H1 (cell line): ENCODE data around the gene TP53BP1. TPM values are rescaled to one million over a fixed set of nuclear protein-coding genes. Genes with fewer than 3 reads are reported as not detected.

Experiments used
- CTCF ChIA-PET: fragments of 300-600 bp; sonication (Branson Sonifier 250); formaldehyde crosslinking; loops from one replicate; lab custom pipeline; 2021; ENCODE audit not compliant: partially characterized antibody; lab: Charles Lee
- POLR2A ChIA-PET: fragments of 300-600 bp; sonication (Branson Sonifier 250); formaldehyde crosslinking; loops from one replicate; lab custom pipeline; 2021; ENCODE audit warnings: inconsistent platforms; ENCODE audit not compliant: partially characterized antibody; lab: Charles Lee
- DNase-seq, 2 experiments: peaks; one replicate each; pipeline versions ENCODE4 v3.0.0 to v3.0.0-alpha.2; 2010 to 2022; ENCODE audit warnings: low spot score in 2 of 2, low read depth in 1 of 2, mixed read lengths in 1 of 2
- FAIRE-seq: peaks from 2 replicates; lab custom pipeline; 2011; peaks lifted over from hg19 to GRCh38; lab: Jason Lieb, UNC
- H2AFZ ChIP-seq: 2 replicates; pipeline ENCODE4 v1.8.1; 2012; ENCODE audit warnings: low read length, inconsistent platforms
- H2AK5ac ChIP-seq: 2 replicates; pipeline ENCODE4 v1.6.1; 2013; ENCODE audit warnings: low read depth, low read length
- H2BK120ac ChIP-seq: replicated peaks from 2 replicates; pipeline ENCODE3; 2013; ENCODE audit warnings: low read depth, low read length, inconsistent platforms
- H2BK12ac ChIP-seq: 2 replicates; pipeline ENCODE4 v1.6.1; 2013; ENCODE audit warnings: low read depth, low read length
- H2BK15ac ChIP-seq: 2 replicates; pipeline ENCODE4 v1.6.1; 2013; ENCODE audit warnings: low read length
- H2BK20ac ChIP-seq: 2 replicates; pipeline ENCODE4 v1.6.1; 2013; ENCODE audit warnings: low read length
- H2BK5ac ChIP-seq: 2 replicates; pipeline ENCODE4 v1.6.1; 2013; ENCODE audit warnings: low read depth, low read length
- H3K14ac ChIP-seq: 2 replicates; pipeline ENCODE4 v1.6.1; 2013; ENCODE audit warnings: inconsistent platforms; ENCODE audit not compliant: insufficient read length
- H3K18ac ChIP-seq: 2 replicates; pipeline ENCODE4 v1.6.1; 2013; ENCODE audit warnings: low read length; ENCODE audit errors: extremely low read depth
- H3K23ac ChIP-seq: 2 replicates; pipeline ENCODE4 v1.6.1; 2013; ENCODE audit warnings: inconsistent platforms; ENCODE audit not compliant: insufficient read length
- H3K23me2 ChIP-seq: 2 replicates; pipeline ENCODE4 v1.6.1; 2013; ENCODE audit warnings: low read depth, low read length
- H3K27ac ChIP-seq: 2 replicates; pipeline ENCODE4 v1.6.1; 2011; ENCODE audit warnings: low read depth, low read length, inconsistent platforms
- H3K27me3 ChIP-seq, 4 experiments: replicated peaks in 1 of 4; 1 replicate in 1 of 4; 2 replicates in 3 of 4; pipeline versions ENCODE4 v1.6.1 to v1.8.1; 2011 to 2013; ENCODE audit warnings: low read length in 3 of 4, mild to moderate bottlenecking in 3 of 4, inconsistent platforms in 2 of 4, mixed read lengths in 2 of 4, moderate library complexity in 1 of 4; ENCODE audit not compliant: control insufficient read depth in 3 of 4, insufficient read depth in 3 of 4; ENCODE audit errors: extremely low read depth in 1 of 4
- H3K36me3 ChIP-seq, 4 experiments: 2 replicates each; pipeline versions ENCODE4 v1.6.1 to v1.8.1; 2011 to 2013; ENCODE audit warnings: mild to moderate bottlenecking in 4 of 4, low read length in 3 of 4, moderate library complexity in 2 of 4, control low read depth in 1 of 4, inconsistent platforms in 1 of 4; ENCODE audit not compliant: insufficient read depth in 4 of 4, control insufficient read depth in 2 of 4
- H3K4ac ChIP-seq: replicated peaks from 2 replicates; pipeline ENCODE3; 2013; ENCODE audit warnings: low read length, low read depth, mixed read lengths, inconsistent platforms; ENCODE audit not compliant: insufficient read length
- H3K4me1 ChIP-seq, 4 experiments: replicated peaks in 1 of 4; 1 replicate in 1 of 4; 2 replicates in 3 of 4; pipeline versions ENCODE4 v1.6.1 to v1.8.1; 2011 to 2013; ENCODE audit warnings: low read length in 3 of 4, inconsistent platforms in 2 of 4, mixed read lengths in 1 of 4; ENCODE audit not compliant: insufficient read depth in 4 of 4, control insufficient read depth in 3 of 4
- H3K4me2 ChIP-seq, 2 experiments: 2 replicates each; pipeline versions ENCODE4 v1.6.1 to v1.8.1; 2011 to 2013; ENCODE audit warnings: low read depth in 2 of 2, low read length in 2 of 2, control low read depth in 1 of 2, inconsistent platforms in 1 of 2, mild to moderate bottlenecking in 1 of 2; ENCODE audit not compliant: insufficient read depth in 1 of 2
- H3K4me3 ChIP-seq, 4 experiments: fragments of 200-600, 300-600 bp in 1 of 4; sonication (generic), shearing (Covaris generic), sonication (Bioruptor Twin) in 1 of 4; 2 replicates each; pipeline versions ENCODE4 v1.5.1 to v1.8.1; 2011 to 2016; ENCODE audit warnings: low read length in 4 of 4, low read depth in 3 of 4, control low read depth in 2 of 4, inconsistent platforms in 2 of 4, mild to moderate bottlenecking in 2 of 4, mixed read lengths in 1 of 4, moderate library complexity in 1 of 4; ENCODE audit not compliant: insufficient read depth in 2 of 4; ENCODE audit errors: extremely low read depth in 1 of 4
- H3K56ac ChIP-seq: replicated peaks from 2 replicates; pipeline ENCODE3; 2013; ENCODE audit warnings: low read depth, mild to moderate bottlenecking, mixed read lengths, low read length, inconsistent platforms; ENCODE audit not compliant: insufficient read length
- H3K79me1 ChIP-seq: 2 replicates; pipeline ENCODE4 v1.6.1; 2013; ENCODE audit warnings: low read depth, low read length, control low read depth
- H3K79me2 ChIP-seq, 2 experiments: 2 replicates each; pipeline versions ENCODE4 v1.6.1 to v1.8.1; 2012 to 2013; ENCODE audit warnings: low read length in 2 of 2, mild to moderate bottlenecking in 2 of 2, inconsistent platforms in 1 of 2; ENCODE audit not compliant: insufficient read depth in 2 of 2, control insufficient read depth in 1 of 2
- H3K9ac ChIP-seq, 4 experiments: replicated peaks in 1 of 4; 1 replicate in 1 of 4; 2 replicates in 3 of 4; pipeline versions ENCODE4 v1.6.1 to v1.8.1; 2011 to 2013; ENCODE audit warnings: low read depth in 3 of 4, low read length in 3 of 4, control low read depth in 2 of 4, mild to moderate bottlenecking in 2 of 4, moderate library complexity in 2 of 4, inconsistent platforms in 1 of 4; ENCODE audit errors: extremely low read depth in 1 of 4
- H3K9me3 ChIP-seq, 2 experiments: 2 replicates each; pipeline versions ENCODE4 v1.6.1 to v1.8.1; 2012 to 2013; ENCODE audit warnings: mild to moderate bottlenecking in 2 of 2, moderate library complexity in 2 of 2, control low read depth in 1 of 2, inconsistent platforms in 1 of 2, low read depth in 1 of 2, low read length in 1 of 2, mixed read lengths in 1 of 2; ENCODE audit not compliant: insufficient read depth in 2 of 2
- H4K20me1 ChIP-seq, 2 experiments: replicated peaks in 1 of 2; 2 replicates each; pipeline versions ENCODE3 to v1.8.1; 2011 to 2013; ENCODE audit warnings: inconsistent platforms in 2 of 2, low read length in 2 of 2, mild to moderate bottlenecking in 1 of 2; ENCODE audit not compliant: insufficient read depth in 2 of 2, control insufficient read depth in 1 of 2
- H4K5ac ChIP-seq: 2 replicates; pipeline ENCODE4 v1.6.1; 2013; ENCODE audit warnings: low read length, low read depth, mixed read lengths, inconsistent platforms; ENCODE audit not compliant: insufficient read length
- H4K8ac ChIP-seq: 2 replicates; pipeline ENCODE4 v1.8.0; 2013; ENCODE audit warnings: mild to moderate bottlenecking, moderate library complexity, low read length, inconsistent platforms; ENCODE audit not compliant: insufficient read depth; ENCODE audit errors: extremely low read depth
- H4K91ac ChIP-seq: replicated peaks from 2 replicates; pipeline ENCODE3; 2013; ENCODE audit warnings: low read length, mixed read lengths, inconsistent platforms; ENCODE audit not compliant: insufficient read length
- KDM1A ChIP-seq: fragments of 200-600, 300-600 bp; sonication (generic); IDR thresholded peaks from 2 replicates; pipeline ENCODE4 v1.7.1; 2016; ENCODE audit warnings: mild to moderate bottlenecking, low read length, borderline replicate concordance
- KDM5A ChIP-seq: fragments of 200-600 bp; IDR thresholded peaks from 2 replicates; pipeline ENCODE4 v1.7.1; 2012; ENCODE audit warnings: mild to moderate bottlenecking, low read length, inconsistent platforms, mixed read lengths
- MAX ChIP-seq: IDR thresholded peaks from 2 replicates; pipeline ENCODE4 v1.6.1; 2012; ENCODE audit warnings: inconsistent platforms
- POU5F1 ChIP-seq: IDR thresholded peaks from 2 replicates; pipeline ENCODE4 v1.6.1; 2011; ENCODE audit warnings: low read depth, mild to moderate bottlenecking, low read length, moderate library complexity
- SAP30 ChIP-seq: fragments of 300-600 bp; sonication (generic); IDR thresholded peaks from 2 replicates; pipeline ENCODE4 v1.7.1; 2012; ENCODE audit warnings: low read length, moderate library complexity, mild to moderate bottlenecking, inconsistent platforms; ENCODE audit not compliant: insufficient read depth, insufficient replicate concordance
- SP1 ChIP-seq: IDR thresholded peaks from 2 replicates; pipeline ENCODE4 v1.6.1; 2011; ENCODE audit warnings: low read depth, low read length
- TAF1 ChIP-seq: IDR thresholded peaks from 2 replicates; pipeline ENCODE4 v1.6.1; 2011; ENCODE audit warnings: mild to moderate bottlenecking, low read depth, low read length
- YY1 ChIP-seq: IDR thresholded peaks from 2 replicates; pipeline ENCODE4 v1.6.1; 2011; ENCODE audit warnings: low read depth, mild to moderate bottlenecking, low read length
- WGBS, 2 experiments: shearing (Covaris generic) in 1 of 2; methylation state at CpG; one replicate each; pipeline versions ENCODE4 v1.1.6 to v1.1.7; 2013 to 2015; ENCODE audit warnings: low lambda C conversion rate in 2 of 2, mixed read lengths in 2 of 2, inconsistent platforms in 1 of 2, low coverage in 1 of 2, missing lambda C conversion rate in 1 of 2; ENCODE audit not compliant: insufficient replicate concordance in 2 of 2, insufficient coverage in 1 of 2, insufficient read length in 1 of 2; ENCODE audit errors: extremely low coverage in 1 of 2, missing lambda C conversion rate in 1 of 2; 5-methylcytosine and 5-hydroxymethylcytosine counted together
- polyA plus RNA-seq, 7 experiments: library from polyadenylated mRNA; depleted of rRNA in 3 of 7; stranded (reverse) in 5 of 7; unstranded in 2 of 7; fragments of >200 nt in 5 of 7; fragments of 200-250 nt in 2 of 7; gene quantifications; 1 replicate in 5 of 7; 2 replicates in 1 of 7; 4 replicates in 1 of 7; pipeline versions ENCODE4 v1.2.1 to v1.2.3, GENCODE V29; 2011 to 2013; ENCODE audit warnings: missing spikeins in 2 of 7, mixed read lengths in 2 of 7
- total RNA-seq: library from RNA; stranded (reverse); fragmentation: NEBNext Ultra II Directional; extraction: Animal tissue kit (Norgen Biotek cat#: 25700); gene quantifications from 2 replicates; pipeline ENCODE4 v1.2.1, GENCODE V29; 2021

TP53BP1 gene
- total and polyA plus RNA-seq, 2 of the 8 experiments (the other 6 are each of a cell fraction or from before 2014, with no cell fraction given), result 34.1 to 63.6 TPM

- no peak overlapping the region for H2BK120ac ChIP-seq
- no peak overlapping the region for H3K9ac ChIP-seq
- FAIRE-seq, result no peak
- no peak overlapping the region for H3K4ac ChIP-seq
- no peak for DNase-seq
- ChIA-PET POLR2A (interaction anchor here (0.8 kb wide), 1 partner anchor 22 kb away, joined by 3 read pairs; no protein-coding TSS in a partner anchor), CTCF (interaction anchor here (0.6 to 1.3 kb wide), 2 partner anchors 24 to 888 kb away, joined by 4 to 8 read pairs; no protein-coding TSS in a partner anchor)
- H3K79me2 ChIP-seq, result no peaks in the 10 kb centered on the region
- H3K9me3 ChIP-seq, result no peaks in the 10 kb centered on the region
- no peaks in the 10 kb centered on the region for H3K79me1 ChIP-seq
- no peak overlapping the region for H3K4me2 ChIP-seq
- no peak overlapping the region for H2AFZ ChIP-seq
- H3K36me3 ChIP-seq, result no peaks in the 10 kb centered on the region
- H3K27me3 ChIP-seq, result no peaks in the 10 kb centered on the region
- 91% methylated on average over 2 of the region's 2 CpGs; no CpG with 5 or more reads in 1 of the 2 experiments for WGBS, 2 experiments
- no peak overlapping the region for H3K27ac ChIP-seq
- no peaks in the 10 kb centered on the region for H4K20me1 ChIP-seq
- H3K14ac ChIP-seq, result no peak overlapping the region
- H2AK5ac ChIP-seq, result no peak overlapping the region
- no peaks in the 10 kb centered on the region; the same call in 1 of the 2 replicates for H3K23me2 ChIP-seq
- no peak overlapping the region for H2BK15ac ChIP-seq
- H3K18ac ChIP-seq, result no peak overlapping the region
- H4K8ac ChIP-seq, result no peak overlapping the region
- H4K91ac ChIP-seq, result no peak overlapping the region
- H3K23ac ChIP-seq, result no peak overlapping the region
- no peaks in the 10 kb centered on the region for H3K4me1 ChIP-seq
- no peak overlapping the region for H4K5ac ChIP-seq
- H2BK20ac ChIP-seq, result no peak overlapping the region
- H2BK5ac ChIP-seq, result no peak overlapping the region
- no peak overlapping the region for H3K56ac ChIP-seq
- H2BK12ac ChIP-seq, result no peak overlapping the region
- H3K4me3 ChIP-seq, result no peak overlapping the region
- TF ChIP-seq KDM1A (no peak), KDM5A (no peak), SP1 (no peak), MAX (no peak), TAF1 (no peak), YY1 (no peak), POU5F1 (no peak), SAP30 (no peak)
These were observed 45.1 kb upstream of the TP53BP1 start for GRCh38 chr15:43538091-43538490.
